H9 (cell line): ENCODE measurements around the gene LDHA. TPM values are rescaled to one million over a fixed set of nuclear protein-coding genes. Genes with fewer than 3 reads are reported as not detected.

ENCODE experiments used
- DNase-seq: peaks from one replicate; pipeline ENCODE4 v3.0.0-alpha.2; 2017
- H2AFZ ChIP-seq: one replicate; pipeline ENCODE4 v1.6.1; 2013; ENCODE audit warnings: mild to moderate bottlenecking, low read length, control low read depth, moderate library complexity
- H2AK5ac ChIP-seq: 2 replicates; pipeline ENCODE4 v1.6.1; 2013; ENCODE audit warnings: low read length, control low read depth, mixed read lengths; ENCODE audit not compliant: insufficient read length
- H2BK120ac ChIP-seq: one replicate; pipeline ENCODE4 v1.6.1; 2013; ENCODE audit warnings: low read depth, mild to moderate bottlenecking, low read length, control low read depth, inconsistent platforms; ENCODE audit not compliant: poor library complexity, severe bottlenecking
- H2BK12ac ChIP-seq: 2 replicates; pipeline ENCODE4 v1.6.1; 2013; ENCODE audit warnings: low read length, control low read depth, mixed read lengths, low read depth; ENCODE audit not compliant: insufficient read length
- H2BK15ac ChIP-seq: 2 replicates; pipeline ENCODE4 v1.6.1; 2013; ENCODE audit warnings: low read depth, low read length, control low read depth
- H2BK20ac ChIP-seq: one replicate; pipeline ENCODE4 v1.6.1; 2013; ENCODE audit warnings: low read depth, mild to moderate bottlenecking, low read length, control low read depth, inconsistent platforms; ENCODE audit not compliant: poor library complexity, severe bottlenecking
- H2BK5ac ChIP-seq: 2 replicates; pipeline ENCODE4 v1.6.1; 2013; ENCODE audit warnings: low read length, control low read depth, mixed read lengths; ENCODE audit not compliant: insufficient read length
- H3K14ac ChIP-seq: 2 replicates; pipeline ENCODE4 v1.6.1; 2013; ENCODE audit warnings: low read length, control low read depth; ENCODE audit not compliant: insufficient read depth
- H3K18ac ChIP-seq: 2 replicates; pipeline ENCODE4 v1.6.1; 2013; ENCODE audit warnings: low read depth, mild to moderate bottlenecking, mixed read lengths, low read length, control low read depth; ENCODE audit not compliant: insufficient read length
- H3K23ac ChIP-seq: 2 replicates; pipeline ENCODE4 v1.6.1; 2013; ENCODE audit warnings: low read length, control low read depth, mixed read lengths, low read depth; ENCODE audit not compliant: insufficient read length
- H3K23me2 ChIP-seq: 2 replicates; pipeline ENCODE4 v1.6.1; 2013; ENCODE audit warnings: low read depth, mild to moderate bottlenecking, mixed read lengths, low read length, control low read depth; ENCODE audit not compliant: insufficient read length, poor library complexity, severe bottlenecking
- H3K27ac ChIP-seq: 2 replicates; pipeline ENCODE4 v1.5.1; 2013; ENCODE audit warnings: low read length, control low read depth, mixed read lengths, low read depth; ENCODE audit not compliant: insufficient read length
- H3K27me3 ChIP-seq: 2 replicates; pipeline ENCODE4 v1.6.1; 2013; ENCODE audit warnings: low read length, control low read depth, inconsistent platforms; ENCODE audit not compliant: insufficient read depth
- H3K4ac ChIP-seq: 2 replicates; pipeline ENCODE4 v1.6.1; 2013; ENCODE audit warnings: low read depth, mild to moderate bottlenecking, control low read depth, inconsistent platforms, low read length, moderate library complexity
- H3K4me1 ChIP-seq: 2 replicates; pipeline ENCODE4 v1.6.1; 2013; ENCODE audit warnings: low read length, control low read depth, inconsistent platforms; ENCODE audit not compliant: insufficient read depth
- H3K4me2 ChIP-seq: 2 replicates; pipeline ENCODE4 v1.6.1; 2013; ENCODE audit warnings: low read length, control low read depth, mixed read lengths; ENCODE audit not compliant: insufficient read length, insufficient read depth
- H3K56ac ChIP-seq: 2 replicates; pipeline ENCODE4 v1.6.1; 2013; ENCODE audit warnings: low read depth, mild to moderate bottlenecking, mixed read lengths, low read length, control low read depth; ENCODE audit not compliant: insufficient read length
- H3K79me1 ChIP-seq: 2 replicates; pipeline ENCODE4 v1.6.1; 2013; ENCODE audit warnings: low read depth, mild to moderate bottlenecking, moderate library complexity, low read length, control low read depth, inconsistent platforms; ENCODE audit not compliant: insufficient read depth, poor library complexity, severe bottlenecking
- H3K79me2 ChIP-seq: 2 replicates; pipeline ENCODE4 v1.6.1; 2013; ENCODE audit warnings: low read length, control low read depth, inconsistent platforms; ENCODE audit not compliant: insufficient read depth
- H3K9ac ChIP-seq: 2 replicates; pipeline ENCODE4 v1.6.1; 2013; ENCODE audit warnings: low read length, control low read depth, mixed read lengths; ENCODE audit not compliant: insufficient read length; ENCODE audit errors: extremely low read depth
- H3K9me3 ChIP-seq: one replicate; pipeline ENCODE4 v1.6.1; 2013; ENCODE audit warnings: low read depth, low read length, inconsistent platforms; ENCODE audit not compliant: control insufficient read depth
- H3T11ph ChIP-seq: one replicate; pipeline ENCODE4 v1.6.1; 2013; ENCODE audit warnings: mild to moderate bottlenecking, low read length, control low read depth, inconsistent platforms
- H4K20me1 ChIP-seq: one replicate; pipeline ENCODE4 v1.6.1; 2013; ENCODE audit not compliant: control insufficient read depth, insufficient read length, insufficient read depth
- H4K5ac ChIP-seq: 2 replicates; pipeline ENCODE4 v1.6.1; 2013; ENCODE audit warnings: low read depth, mild to moderate bottlenecking, mixed read lengths, low read length, control low read depth; ENCODE audit not compliant: insufficient read length
- H4K8ac ChIP-seq: replicated peaks from 2 replicates; pipeline ENCODE4 v1.6.1; 2013; ENCODE audit warnings: low read length, control low read depth, mixed read lengths, low read depth; ENCODE audit not compliant: insufficient read length
- H4K91ac ChIP-seq: 2 replicates; pipeline ENCODE4 v1.6.1; 2013; ENCODE audit warnings: low read depth, mild to moderate bottlenecking, moderate library complexity, mixed read lengths, low read length, control low read depth; ENCODE audit not compliant: insufficient read length
- H3K27ac Mint-ChIP-seq, 3 experiments: 2 replicates in 2 of 3; 3 replicates in 1 of 3; pipeline ENCODE4 v1.8.0; 2020 to 2021; ENCODE audit warnings: mixed read lengths in 3 of 3, mild to moderate bottlenecking in 1 of 3, moderate library complexity in 1 of 3
- H3K27me3 Mint-ChIP-seq: 2 replicates; pipeline ENCODE4 v1.8.0; 2021; ENCODE audit warnings: low read depth, mild to moderate bottlenecking, moderate library complexity, mixed read lengths
- H3K36me3 Mint-ChIP-seq, 3 experiments: 2 replicates in 2 of 3; 3 replicates in 1 of 3; pipeline ENCODE4 v1.8.0; 2020 to 2021; ENCODE audit warnings: low read depth in 3 of 3, mixed read lengths in 3 of 3; ENCODE audit not compliant: insufficient read depth in 1 of 3
- H3K4me1 Mint-ChIP-seq, 2 experiments: 2 replicates each; pipeline ENCODE4 v1.8.0; 2020; ENCODE audit warnings: mixed read lengths in 2 of 2
- H3K4me3 Mint-ChIP-seq, 2 experiments: 2 replicates in 1 of 2; 3 replicates in 1 of 2; pipeline ENCODE4 v1.8.0; 2020 to 2021; ENCODE audit warnings: mild to moderate bottlenecking in 2 of 2, mixed read lengths in 2 of 2, moderate library complexity in 1 of 2
- H3K9me3 Mint-ChIP-seq, 2 experiments: 2 replicates in 1 of 2; 3 replicates in 1 of 2; pipeline ENCODE4 v1.8.0; 2020; ENCODE audit warnings: mild to moderate bottlenecking in 2 of 2, mixed read lengths in 2 of 2, moderate library complexity in 1 of 2
- CTCF ChIP-seq: fragments of 200-600 bp; sonication (generic); conservative IDR thresholded peaks from 3 replicates; pipeline ENCODE4 v1.8.0; 2021; ENCODE audit warnings: antibody characterized with exemption, mild to moderate bottlenecking
- WGBS: extraction: QIAGEN DNeasy Blood & Tissue Kit; methylation state at CpG from one replicate; pipeline ENCODE4 v1.1.7; 2013; ENCODE audit warnings: missing lambda C conversion rate, low lambda C conversion rate, mixed read lengths; ENCODE audit not compliant: insufficient read length; ENCODE audit errors: extremely low coverage; 5-methylcytosine and 5-hydroxymethylcytosine counted together
- total RNA-seq: library from RNA; stranded (reverse); gene quantifications from 2 replicates; pipeline ENCODE4 v1.2.1, GENCODE V29; 2021

Gene LDHA
- total RNA-seq, 1 experiment from 2014 or later, result 720 TPM

GRCh38 chr11:18367431-18367830, 26.9 kb upstream of the LDHA start:
- WGBS, result no CpG with 5 or more reads among the region's 3 CpGs
- Mint-ChIP-seq H3K4me3 (no peak overlapping the region), H3K27me3 (no peaks in the 10 kb centered on the region), H3K27ac (no peak overlapping the region), H3K4me1 (no peaks in the 10 kb centered on the region), H3K36me3 (peaks cover 6 to 37% (median 28%) of the 10 kb centered on the region in 3 experiments; a peak in 5 of 7 replicates), H3K9me3 (no peaks in the 10 kb centered on the region)
- H4K20me1 ChIP-seq, result no peaks in the 10 kb centered on the region
- no peak overlapping the region for H4K91ac ChIP-seq
- no peak overlapping the region for H2BK120ac ChIP-seq
- no peak overlapping the region for H4K8ac ChIP-seq
- no peaks in the 10 kb centered on the region for H3K79me1 ChIP-seq
- no peaks in the 10 kb centered on the region for H3K9me3 ChIP-seq
- H2AFZ ChIP-seq, result no peak overlapping the region
- no peak overlapping the region for H3K9ac ChIP-seq
- no peak for TF ChIP-seq CTCF
- H4K5ac ChIP-seq, result no peak overlapping the region
- no peaks in the 10 kb centered on the region for H3K4me1 ChIP-seq
- no peaks in the 10 kb centered on the region for H3K27me3 ChIP-seq
- H2BK5ac ChIP-seq, result no peak overlapping the region
- no peak overlapping the region for H3T11ph ChIP-seq
- no peak overlapping the region for H3K56ac ChIP-seq
- no peak overlapping the region for H3K14ac ChIP-seq
- no peak overlapping the region for H2BK12ac ChIP-seq
- no peak overlapping the region for H3K4ac ChIP-seq
- no peak overlapping the region for H3K4me2 ChIP-seq
- no peak overlapping the region for H2BK15ac ChIP-seq
- no peaks in the 10 kb centered on the region for H3K23me2 ChIP-seq
- no peak for DNase-seq
- no peak overlapping the region for H3K23ac ChIP-seq
- no peak overlapping the region for H2AK5ac ChIP-seq
- H3K18ac ChIP-seq, result no peak overlapping the region
- H3K79me2 ChIP-seq, result no peaks in the 10 kb centered on the region
- no peak overlapping the region for H2BK20ac ChIP-seq
- no peak overlapping the region for H3K27ac ChIP-seq
